ENCODE results near the gene ACTR1A.

DNA sequence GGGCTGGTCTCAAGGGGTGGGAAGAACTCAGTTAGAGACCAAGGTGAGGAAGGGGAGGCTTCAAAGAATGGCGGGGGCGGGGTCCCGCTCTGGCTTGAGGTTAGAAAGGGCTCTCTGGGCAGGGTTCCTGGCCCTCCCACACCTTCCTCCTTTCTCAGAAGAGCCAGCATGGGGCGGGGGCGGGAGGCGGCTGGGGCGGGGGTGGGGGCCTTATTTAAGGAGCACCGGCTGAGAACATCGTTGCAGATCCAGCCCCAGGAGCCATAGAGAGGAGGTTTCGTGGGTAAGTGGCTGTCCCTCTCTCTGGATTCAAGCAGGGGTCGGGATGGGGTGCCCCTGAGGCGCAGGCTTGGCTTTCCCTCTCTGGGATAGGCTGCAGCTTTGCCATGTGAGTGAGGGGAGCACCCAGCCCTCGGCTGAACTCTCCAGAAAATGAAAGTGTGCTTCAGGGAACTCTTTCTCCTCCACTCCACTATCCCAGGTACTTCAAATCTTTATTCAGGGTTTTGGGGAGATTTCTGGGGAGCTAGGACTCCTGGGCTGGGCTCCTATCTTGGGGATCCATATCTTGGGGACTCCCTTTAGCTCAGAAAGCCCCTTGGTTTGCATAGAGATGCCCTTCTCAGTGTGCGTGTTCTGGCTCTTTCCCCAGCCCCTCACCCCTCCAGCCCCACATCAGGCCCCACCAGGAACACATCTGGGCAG is 66.8 kb downstream of the ACTR1A start:
- TF ChIP-seq TEAD4 (CRISPR knock-in tag; IDR thresholded peaks at IDR 0.05) (no peak), NFE2L1 (CRISPR knock-in tag; IDR thresholded peaks at IDR 0.05) (no peak), JUN (CRISPR knock-in tag; IDR thresholded peaks at IDR 0.05) (no peak), NFYB (CRISPR knock-in tag; conservative IDR thresholded peaks at IDR 0.05; ENCODE audit: low read depth) (no peak), RELA (CRISPR knock-in tag; IDR thresholded peaks at IDR 0.05; ENCODE audit: borderline replicate concordance) (no peak), ZNF263 (CRISPR knock-in tag; IDR thresholded peaks at IDR 0.05; ENCODE audit: low read depth) (no peak), NR1H2 (CRISPR knock-in tag; IDR thresholded peaks at IDR 0.05) (no peak)
- TF ChIP-seq, protein P1, sequence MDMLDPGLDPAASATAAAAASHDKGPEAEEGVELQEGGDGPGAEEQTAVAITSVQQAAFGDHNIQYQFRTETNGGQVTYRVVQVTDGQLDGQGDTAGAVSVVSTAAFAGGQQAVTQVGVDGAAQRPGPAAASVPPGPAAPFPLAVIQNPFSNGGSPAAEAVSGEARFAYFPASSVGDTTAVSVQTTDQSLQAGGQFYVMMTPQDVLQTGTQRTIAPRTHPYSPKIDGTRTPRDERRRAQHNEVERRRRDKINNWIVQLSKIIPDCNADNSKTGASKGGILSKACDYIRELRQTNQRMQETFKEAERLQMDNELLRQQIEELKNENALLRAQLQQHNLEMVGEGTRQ (CRISPR knock-in tag; IDR thresholded peaks at IDR 0.05): no peak
